Lower leg skin (tissue), 4 donors: ENCODE data around the gene LDB2. TPM values are rescaled to one million over a fixed set of nuclear protein-coding genes. Genes with fewer than 3 reads are reported as not detected.

ENCODE experiments used
- DNase-seq, 2 donors: peaks; one replicate each; pipeline ENCODE4 v3.0.0-alpha.2; 2019; ENCODE audit warnings: low spot score in 2 of 2
- H3K4me3 ChIP-seq: fragments of 200-600 bp; sonication (generic); 2 replicates; pipeline ENCODE4 v1.5.1; 2017; ENCODE audit warnings: mild to moderate bottlenecking, low read depth; ENCODE audit not compliant: poor library complexity, severe bottlenecking
- CTCF ChIP-seq, 3 donors: fragments of 450-650 bp; IDR thresholded peaks; one replicate each; pipeline ENCODE4 v1.5.1; 2016; ENCODE audit warnings: antibody characterized with exemption in 3 of 3, mild to moderate bottlenecking in 3 of 3, moderate library complexity in 2 of 3
- POLR2A ChIP-seq, 2 donors: fragments of 450-650 bp; IDR thresholded peaks; one replicate each; pipeline ENCODE4 v1.6.1; 2016 to 2017; ENCODE audit warnings: antibody characterized with exemption in 2 of 2, mild to moderate bottlenecking in 1 of 2, moderate library complexity in 1 of 2
- WGBS, 2 donors: methylation state at CpG; one replicate each; pipeline ENCODE4 v1.1.5; 2018; 5-methylcytosine and 5-hydroxymethylcytosine counted together
- intact Hi-C: fragments of 100-400 bp; cut with DNase I; formaldehyde crosslinking; loops from one replicate; pipeline ENCODE4 v1.15.0; 2023; ENCODE audit warnings: low total_unique reads
- total RNA-seq, 4 donors: library from RNA; depleted of rRNA; stranded (reverse); fragments of >200 nt; gene quantifications; one replicate each; pipeline ENCODE4 v1.1.0, GENCODE V29; 2016

LDB2 gene
- total RNA-seq, 4 donors from 2014 or later: 5.4 to 14.0 (median 7.8) TPM

- no peak for TF ChIP-seq CTCF (IDR thresholded peaks at IDR 0.05)
- no peak for TF ChIP-seq POLR2A (IDR thresholded peaks at IDR 0.05)
- H3K4me3 ChIP-seq: no peak overlapping the region
- intact Hi-C loops: no loop called here
- DNase-seq: no peak
- 28 to 34% methylated on average over 2 of the region's 2 CpGs for WGBS, 2 donors
These were observed 5.2 kb downstream of the LDB2 start for GRCh38 chr4:16893141-16893651.

- TF ChIP-seq CTCF (IDR thresholded peaks at IDR 0.05): no peak
- TF ChIP-seq POLR2A (IDR thresholded peaks at IDR 0.05): no peak
- DNase-seq: no peak
- intact Hi-C loops: no loop called here
- H3K4me3 ChIP-seq: no peak overlapping the region
- WGBS, 2 donors: 76 to 87% methylated on average over 2 of the region's 2 CpGs
These were observed 7.8 kb downstream of the LDB2 start for GRCh38 chr4:16890651-16891050.

- TF ChIP-seq CTCF (IDR thresholded peaks at IDR 0.05) (no peak), POLR2A (IDR thresholded peaks at IDR 0.05) (no peak)
- 69 to 90% methylated on average over 3 of the region's 3 CpGs for WGBS, 2 donors
- intact Hi-C loops: no loop called here
- no peak for DNase-seq
- H3K4me3 ChIP-seq: no peak overlapping the region
These were observed 8.5 kb downstream of the LDB2 start for GRCh38 chr4:16889945-16890344.

GRCh38 chr4:16887887-16888286 lies 10.6 kb downstream of the LDB2 start:
- intact Hi-C loops: no loop called here
- no peak for DNase-seq
- WGBS, 2 donors: 87% methylated on average over 4 of the region's 4 CpGs
- TF ChIP-seq CTCF (IDR thresholded peaks at IDR 0.05): no peak
- TF ChIP-seq POLR2A (IDR thresholded peaks at IDR 0.05): no peak
- no peak overlapping the region for H3K4me3 ChIP-seq

- 88 to 92% methylated on average over 8 of the region's 8 CpGs for WGBS, 2 donors
- TF ChIP-seq POLR2A (IDR thresholded peaks at IDR 0.05) (no peak), CTCF (IDR thresholded peaks at IDR 0.05) (no peak)
- DNase-seq: no peak
- no peak overlapping the region for H3K4me3 ChIP-seq
- intact Hi-C loops: no loop called here
These were observed 13.6 kb downstream of the LDB2 start for GRCh38 chr4:16884673-16885460.
